DOHH2 (cell line): ENCODE results near the gene LMCD1.

Experiments
- H3F3A ChIP-seq: fragments of 200-600 bp; sonication (generic), shearing (Covaris generic); 2 replicates; pipeline ENCODE4 v1.6.0; 2016; ENCODE audit warnings: antibody characterized with exemption, mild to moderate bottlenecking; ENCODE audit not compliant: control insufficient read depth, insufficient read depth
- H3K27ac ChIP-seq: fragments of 200-600 bp; sonication (generic); 2 replicates; pipeline ENCODE4 v1.5.1; 2014; ENCODE audit warnings: low read depth, mild to moderate bottlenecking, low read length, moderate library complexity
- H3K27me3 ChIP-seq: fragments of 200-600 bp; sonication (generic); 2 replicates; pipeline ENCODE4 v1.6.1; 2014; ENCODE audit warnings: mild to moderate bottlenecking, low read length, mixed read lengths; ENCODE audit not compliant: control insufficient read depth
- H3K36me3 ChIP-seq: fragments of 200-600 bp; sonication (generic); 2 replicates; pipeline ENCODE4 v1.6.1; 2014; ENCODE audit warnings: mild to moderate bottlenecking, low read length, moderate library complexity, mixed read lengths; ENCODE audit not compliant: control insufficient read depth
- H3K4me1 ChIP-seq: fragments of 200-600 bp; sonication (generic); 2 replicates; pipeline ENCODE4 v1.6.1; 2014; ENCODE audit warnings: mild to moderate bottlenecking, low read length, mixed read lengths; ENCODE audit not compliant: control insufficient read depth
- H3K4me2 ChIP-seq: fragments of 200-600 bp; sonication (generic); 2 replicates; pipeline ENCODE4 v1.6.0; 2014; ENCODE audit warnings: mild to moderate bottlenecking, low read length, moderate library complexity
- H3K4me3 ChIP-seq: fragments of 200-600 bp; sonication (generic); 2 replicates; pipeline ENCODE4 v1.5.1; 2014; ENCODE audit warnings: mild to moderate bottlenecking, low read length, mixed read lengths
- H3K79me2 ChIP-seq: fragments of 200-600 bp; sonication (generic); 2 replicates; pipeline ENCODE4 v1.6.1; 2014; ENCODE audit warnings: mild to moderate bottlenecking, low read length, mixed read lengths; ENCODE audit not compliant: control insufficient read depth
- H3K9me2 ChIP-seq: fragments of 200-600 bp; sonication (generic); replicated peaks from 2 replicates; pipeline ENCODE4 v1.6.1; 2014; ENCODE audit warnings: mild to moderate bottlenecking, low read length, mixed read lengths; ENCODE audit not compliant: control insufficient read depth
- H3K9me3 ChIP-seq: fragments of 200-600 bp; sonication (generic); 2 replicates; pipeline ENCODE4 v1.6.1; 2014; ENCODE audit warnings: antibody characterized with exemption, low read length, mixed read lengths; ENCODE audit not compliant: control insufficient read depth, insufficient read depth
- H4K20me1 ChIP-seq: fragments of 200-600 bp; sonication (generic); 2 replicates; pipeline ENCODE4 v1.6.0; 2014; ENCODE audit warnings: low read depth, mild to moderate bottlenecking, antibody characterized with exemption, low read length, moderate library complexity; ENCODE audit not compliant: control insufficient read depth, insufficient read depth
- EZH2phosphoT487 ChIP-seq: fragments of 200-600 bp; sonication (generic); IDR thresholded peaks from 2 replicates; pipeline ENCODE4 v1.6.1; 2017; ENCODE audit warnings: borderline replicate concordance, mild to moderate bottlenecking, antibody characterized with exemption, low read length, moderate library complexity, mixed read lengths
- TF ChIP-seq, protein P1 (sequence below): fragments of 200-600 bp; sonication (generic); IDR thresholded peaks from one replicate; pipeline ENCODE4 v1.5.1; 2014; ENCODE audit warnings: antibody characterized with exemption, mild to moderate bottlenecking, low read depth, low read length; ENCODE audit not compliant: poor library complexity, severe bottlenecking

LMCD1 gene

DNA sequence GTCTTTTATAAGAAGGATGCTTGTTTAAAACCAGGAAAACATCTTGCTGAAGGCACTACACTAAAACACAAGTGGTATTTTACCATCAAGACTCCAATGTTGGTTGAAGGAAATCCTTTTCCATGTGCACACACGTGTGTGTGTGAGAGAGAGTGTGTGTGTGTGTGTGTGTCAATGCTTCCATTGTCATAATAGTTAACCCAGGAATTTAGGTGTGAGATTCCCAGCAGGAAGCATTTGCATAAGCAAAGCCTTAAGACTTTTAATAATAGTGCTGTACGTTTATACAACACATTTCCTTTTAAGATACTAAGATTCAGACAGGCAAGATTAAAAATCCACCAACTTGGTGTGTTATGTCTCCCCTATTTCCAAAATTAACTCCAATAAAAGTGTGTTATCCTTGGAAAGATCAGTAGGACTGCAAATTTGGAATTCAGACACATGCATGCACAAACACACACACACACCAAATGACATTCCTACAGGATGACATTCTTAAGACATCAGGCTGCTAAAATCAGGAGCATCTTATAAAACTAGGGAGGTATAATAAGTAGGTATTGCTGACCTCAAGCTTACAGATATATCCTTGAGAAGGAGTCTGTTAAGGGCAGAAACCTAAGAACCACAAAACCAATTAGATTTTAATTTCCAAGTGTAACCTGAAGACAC lies 18.3 kb downstream of the LMCD1 start:
- Histone ChIP-seq H3K9me2 (no peaks in the 10 kb centered on the region), H3K36me3 (no peaks in the 10 kb centered on the region), H3K27me3 (no peaks in the 10 kb centered on the region), H3K27ac (no peak overlapping the region), H4K20me1 (no peaks in the 10 kb centered on the region), H3K4me3 (no peak overlapping the region), H3K9me3 (no peaks in the 10 kb centered on the region), H3K4me2 (no peak overlapping the region), H3K79me2 (no peaks in the 10 kb centered on the region), H3F3A (no peaks in the 10 kb centered on the region), H3K4me1 (no peaks in the 10 kb centered on the region)
- TF ChIP-seq, protein P1, sequence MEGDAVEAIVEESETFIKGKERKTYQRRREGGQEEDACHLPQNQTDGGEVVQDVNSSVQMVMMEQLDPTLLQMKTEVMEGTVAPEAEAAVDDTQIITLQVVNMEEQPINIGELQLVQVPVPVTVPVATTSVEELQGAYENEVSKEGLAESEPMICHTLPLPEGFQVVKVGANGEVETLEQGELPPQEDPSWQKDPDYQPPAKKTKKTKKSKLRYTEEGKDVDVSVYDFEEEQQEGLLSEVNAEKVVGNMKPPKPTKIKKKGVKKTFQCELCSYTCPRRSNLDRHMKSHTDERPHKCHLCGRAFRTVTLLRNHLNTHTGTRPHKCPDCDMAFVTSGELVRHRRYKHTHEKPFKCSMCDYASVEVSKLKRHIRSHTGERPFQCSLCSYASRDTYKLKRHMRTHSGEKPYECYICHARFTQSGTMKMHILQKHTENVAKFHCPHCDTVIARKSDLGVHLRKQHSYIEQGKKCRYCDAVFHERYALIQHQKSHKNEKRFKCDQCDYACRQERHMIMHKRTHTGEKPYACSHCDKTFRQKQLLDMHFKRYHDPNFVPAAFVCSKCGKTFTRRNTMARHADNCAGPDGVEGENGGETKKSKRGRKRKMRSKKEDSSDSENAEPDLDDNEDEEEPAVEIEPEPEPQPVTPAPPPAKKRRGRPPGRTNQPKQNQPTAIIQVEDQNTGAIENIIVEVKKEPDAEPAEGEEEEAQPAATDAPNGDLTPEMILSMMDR = no peak
- TF ChIP-seq EZH2phosphoT487 = no peak

DNA sequence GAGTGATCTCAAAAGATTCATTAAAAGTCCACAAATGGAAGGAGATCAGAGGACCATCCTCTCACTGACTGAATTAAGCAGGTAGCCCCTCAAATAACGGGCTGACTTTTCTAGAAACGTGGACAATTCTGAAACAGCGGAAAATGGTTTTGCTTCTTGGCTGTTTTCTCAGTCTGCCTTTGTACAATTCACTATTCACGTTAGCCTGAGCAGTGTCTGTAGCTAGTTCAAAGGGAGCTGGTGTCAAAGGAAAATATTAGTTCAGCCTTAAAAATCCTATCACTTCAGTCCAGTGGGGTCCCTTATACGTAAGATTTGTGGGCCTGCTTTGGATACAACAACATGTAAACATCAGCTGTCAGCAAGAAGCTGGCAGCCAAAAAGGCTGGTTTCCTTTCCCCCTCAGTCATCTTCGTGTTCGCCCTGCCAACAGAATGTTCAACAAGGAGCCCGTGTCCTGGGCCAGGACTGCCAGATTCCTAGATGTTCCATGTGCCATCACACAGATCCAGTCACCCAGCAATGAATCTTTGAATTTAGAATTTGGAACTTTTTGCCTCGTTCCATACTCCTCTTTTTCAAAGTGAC lies 19.3 kb downstream of the LMCD1 start:
- Histone ChIP-seq H3K27me3 (no peaks in the 10 kb centered on the region), H3K79me2 (no peaks in the 10 kb centered on the region), H3K9me2 (no peaks in the 10 kb centered on the region), H3K36me3 (no peaks in the 10 kb centered on the region), H3F3A (no peaks in the 10 kb centered on the region), H3K4me1 (no peaks in the 10 kb centered on the region), H3K27ac (no peak overlapping the region), H3K9me3 (no peaks in the 10 kb centered on the region), H4K20me1 (no peaks in the 10 kb centered on the region), H3K4me3 (no peak overlapping the region), H3K4me2 (no peak overlapping the region)
- no peak for TF ChIP-seq EZH2phosphoT487
- TF ChIP-seq, protein P1 = no peak

DNA sequence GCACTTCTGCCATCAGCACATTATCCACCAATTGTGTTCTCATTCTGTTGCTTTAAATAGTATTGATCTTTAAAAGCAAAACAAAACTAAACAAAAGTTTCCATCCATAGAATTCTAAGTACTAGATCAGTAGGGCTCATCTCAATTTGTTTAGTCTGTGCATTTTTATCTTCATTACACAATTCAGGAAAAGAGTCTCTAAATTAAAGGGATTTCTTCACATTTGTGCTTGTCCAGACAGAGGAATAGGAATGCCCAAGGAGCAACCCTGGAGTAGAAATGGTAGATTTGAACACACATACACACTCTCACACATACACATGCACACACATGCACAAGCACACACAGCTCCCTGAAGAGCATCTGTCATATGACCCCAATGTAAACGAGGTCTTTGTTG lies 21.4 kb downstream of the LMCD1 start:
- Histone ChIP-seq H3K9me2 (no peaks in the 10 kb centered on the region), H3K4me2 (no peak overlapping the region), H3K36me3 (no peaks in the 10 kb centered on the region), H3K4me1 (no peaks in the 10 kb centered on the region), H3K4me3 (no peak overlapping the region), H3K27me3 (no peaks in the 10 kb centered on the region), H3K9me3 (no peaks in the 10 kb centered on the region), H3K27ac (no peak overlapping the region), H3K79me2 (no peaks in the 10 kb centered on the region), H4K20me1 (no peaks in the 10 kb centered on the region), H3F3A (no peaks in the 10 kb centered on the region)
- TF ChIP-seq, protein P1 = no peak
- no peak for TF ChIP-seq EZH2phosphoT487
